GM12874 (cell line): Measurements from ENCODE around the gene STEAP3.

Source experiments
- CTCF ChIP-seq: IDR thresholded peaks from 2 replicates; pipeline ENCODE4 v1.5.1; 2011; ENCODE audit warnings: low read depth, mild to moderate bottlenecking, control low read depth, low read length, moderate library complexity; ENCODE audit not compliant: insufficient read depth

The STEAP3 gene

DNA sequence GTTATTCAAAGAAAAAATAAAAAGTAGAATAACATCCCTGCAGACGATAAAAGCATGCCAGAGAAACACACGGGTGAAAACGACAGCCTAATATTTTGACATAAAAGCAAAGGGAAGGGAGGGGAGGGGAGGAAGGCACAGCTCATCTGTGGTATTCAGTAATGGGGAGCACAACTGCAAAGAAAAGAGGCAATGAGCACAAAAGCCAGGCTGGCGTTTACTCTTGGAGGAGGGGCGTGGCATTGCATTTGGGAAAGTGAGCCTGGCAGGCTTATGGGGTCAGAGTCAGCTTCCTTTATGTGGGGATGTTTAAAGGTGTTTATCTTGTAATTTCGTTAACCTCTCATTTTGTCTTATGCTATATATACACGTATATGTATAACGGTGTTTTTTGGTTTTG lies 53.2 kb downstream of the STEAP3 start:
- no peak for TF ChIP-seq CTCF

- TF ChIP-seq CTCF: no peak
Measured at GRCh38 chr2:119278946-119279345, 55.3 kb downstream of the STEAP3 start.

GRCh38 chr2:119279666-119280065 lies 56.0 kb downstream of the STEAP3 start:
- no peak for TF ChIP-seq CTCF

DNA sequence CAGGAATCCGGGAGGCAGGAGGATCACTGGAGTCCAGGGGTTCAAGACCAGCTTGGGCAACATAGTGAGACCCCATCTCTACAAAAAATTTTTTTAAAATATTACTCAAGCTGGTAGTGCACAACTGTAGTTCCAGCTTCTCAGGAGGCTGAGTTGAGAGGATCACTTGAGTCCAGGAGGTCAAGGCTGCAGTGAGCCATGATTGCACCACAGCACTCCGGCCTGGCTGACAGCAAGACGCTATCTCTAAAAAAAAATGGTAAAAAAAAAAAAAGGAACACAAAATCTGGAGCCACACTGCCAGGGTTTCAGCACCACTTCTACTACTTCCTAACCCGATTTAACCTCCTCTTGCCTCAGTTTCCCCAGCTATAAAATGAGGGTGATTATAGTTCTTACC lies 57.0 kb downstream of the STEAP3 start:
- no peak for TF ChIP-seq CTCF

DNA sequence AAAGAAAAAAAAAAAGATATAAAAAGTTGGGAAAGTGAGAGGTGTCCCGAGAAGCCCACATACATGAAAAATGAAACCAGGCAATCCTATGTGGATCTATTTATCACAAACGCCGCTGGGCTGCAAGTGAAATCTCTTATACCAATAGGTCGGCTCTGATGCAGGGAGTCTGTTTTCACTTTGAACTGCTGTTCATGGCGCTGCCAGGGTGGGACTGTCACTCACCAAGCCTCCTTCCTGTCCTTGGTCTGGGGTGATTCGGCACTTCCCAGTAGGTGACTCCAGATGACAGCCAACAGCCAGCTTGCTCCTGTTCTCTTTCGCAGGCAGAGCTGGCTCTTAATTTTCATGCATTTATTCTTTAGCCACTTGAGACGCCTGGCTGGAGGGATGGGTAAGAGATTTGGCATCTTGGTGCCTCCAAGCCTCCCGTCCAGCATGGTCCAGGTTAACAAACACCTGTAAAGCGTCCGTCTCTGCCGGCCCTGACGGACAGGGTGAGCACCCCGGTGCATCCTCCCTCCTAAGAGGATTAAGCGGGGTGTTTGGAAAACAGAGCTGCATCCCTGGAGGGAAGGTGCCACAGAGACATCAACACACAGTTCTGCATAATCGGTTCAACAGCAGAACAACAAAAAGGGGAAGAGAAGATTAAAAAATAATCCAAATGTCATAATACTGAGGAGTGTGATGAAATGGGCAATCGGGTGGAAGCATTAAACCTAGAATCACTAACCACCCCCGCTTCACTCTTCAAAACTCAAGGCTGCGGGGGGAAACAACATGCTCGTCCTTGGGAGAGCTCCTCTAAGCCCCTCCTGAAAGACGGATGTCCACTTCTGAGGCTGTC lies 58.7 kb downstream of the STEAP3 start:
- TF ChIP-seq CTCF: no peak

DNA sequence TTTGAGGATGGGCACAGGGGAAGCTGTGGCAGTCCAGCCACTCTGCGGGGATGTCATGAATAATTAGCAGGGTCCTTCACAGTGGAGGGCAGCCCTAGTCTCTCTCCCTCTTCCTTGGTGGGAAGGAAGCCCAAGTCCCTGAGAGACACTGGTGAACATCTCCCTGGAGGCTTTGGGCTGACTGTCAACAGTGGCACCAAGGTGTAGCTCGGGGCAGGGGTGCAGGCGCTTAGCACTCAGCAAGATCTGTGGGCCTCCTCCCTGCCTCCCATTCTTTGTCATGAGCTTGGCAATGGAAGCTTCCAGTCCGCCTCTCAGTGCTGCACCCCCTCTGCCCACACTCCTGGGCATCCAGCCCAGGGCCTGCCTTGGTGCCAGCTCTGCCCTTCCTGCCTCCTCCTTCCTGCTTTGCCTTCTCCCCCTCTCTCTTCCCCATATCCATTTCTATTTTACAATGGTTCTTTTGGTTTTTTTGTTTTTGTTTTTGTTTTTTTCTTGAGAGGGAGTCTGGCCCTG lies 59.4 kb downstream of the STEAP3 start:
- TF ChIP-seq CTCF: no peak

DNA sequence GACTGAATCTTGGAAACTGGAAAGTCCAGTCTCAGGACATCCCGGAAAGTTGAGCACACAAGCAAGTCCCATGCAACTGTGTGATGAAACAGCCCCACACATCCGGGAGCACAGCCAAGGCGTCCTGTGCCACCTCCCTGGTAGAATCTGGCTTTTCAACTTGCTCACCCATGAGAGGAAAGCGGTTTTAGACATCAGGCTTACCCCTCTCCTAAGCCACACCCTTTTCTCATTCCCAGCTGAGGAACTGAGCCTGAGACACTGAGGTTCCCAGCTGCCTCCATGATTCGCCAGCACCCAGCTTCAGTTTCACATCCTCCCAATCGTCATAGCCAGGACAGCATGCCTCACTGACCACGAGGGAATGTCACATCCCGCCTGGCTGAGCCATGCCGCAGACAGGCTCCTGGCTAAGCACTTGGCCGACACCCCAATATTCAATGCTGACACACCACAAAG lies 60.3 kb downstream of the STEAP3 start:
- no peak for TF ChIP-seq CTCF
